Fibroblast of villous mesenchyme (primary cell): ENCODE results near the gene CCBE1. TPM values are rescaled to one million over a fixed set of nuclear protein-coding genes. Genes with fewer than 3 reads are reported as not detected.
"Not testable (repeated sequence)": the region's sequence is repeated elsewhere in the genome, so short reads cannot be mapped to it uniquely, and the experiment has no call there.

Experiments
- DNase-seq: peaks from one replicate; pipeline ENCODE4 v3.0.0-alpha.2; 2010; ENCODE audit warnings: low read depth
- H3K4me3 ChIP-seq: 2 replicates; pipeline ENCODE4 v1.5.1; 2011; ENCODE audit warnings: low read depth, mild to moderate bottlenecking, low read length
- total RNA-seq: library from RNA; depleted of rRNA; stranded (reverse); fragments of >200 nt; gene quantifications from 2 replicates; pipeline ENCODE4 v1.2.3, GENCODE V29; 2012
- TF ChIP-seq, protein P1 (sequence below): IDR thresholded peaks from 2 replicates; pipeline ENCODE4 v1.5.1; 2012; ENCODE audit warnings: low read depth, mild to moderate bottlenecking, low read length; ENCODE audit not compliant: insufficient read depth

CCBE1 gene
- total RNA-seq: 7.4 and 10.4 TPM in 2 replicates

DNA sequence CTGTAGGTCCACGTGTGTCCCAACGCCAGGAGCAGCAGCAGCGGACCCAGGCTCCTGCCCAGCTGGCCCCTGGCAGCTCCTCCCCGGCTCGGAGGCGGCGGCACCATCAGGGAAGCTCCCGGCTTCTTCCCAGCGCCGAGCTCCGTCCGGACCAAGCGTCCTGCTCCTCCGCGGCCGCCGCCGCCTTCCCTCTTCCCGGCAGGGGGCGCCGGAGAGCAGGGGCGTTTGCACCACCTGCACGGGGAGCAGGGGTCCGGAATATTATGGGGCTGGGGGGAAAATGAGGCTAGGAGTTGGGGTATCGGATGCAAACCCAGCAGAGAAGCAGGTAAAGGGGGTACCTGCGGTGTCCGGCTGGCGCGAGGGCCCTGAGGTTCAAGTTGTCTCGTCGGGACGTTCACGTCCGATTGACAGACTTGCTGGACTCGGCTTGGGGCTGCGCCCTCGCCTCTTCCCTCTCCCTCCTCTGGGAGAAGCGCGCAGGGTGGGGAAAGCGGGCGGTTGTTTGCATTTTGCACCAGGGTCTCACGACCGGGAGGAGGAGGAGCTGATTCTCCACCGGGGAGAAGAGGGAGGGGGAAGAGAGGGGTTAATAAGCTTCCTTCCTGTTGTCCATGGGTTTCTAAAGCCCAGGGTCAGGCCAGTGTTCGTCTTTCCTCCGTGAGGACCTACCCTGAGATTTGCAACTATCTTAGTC lies at the start of gene CCBE1:
TSS of gene CCBE1 (minus strand) at position 188 of the 697 bp plus-strand sequence.
- peak; percentile 76 for DNase-seq
- TF ChIP-seq, protein P1, sequence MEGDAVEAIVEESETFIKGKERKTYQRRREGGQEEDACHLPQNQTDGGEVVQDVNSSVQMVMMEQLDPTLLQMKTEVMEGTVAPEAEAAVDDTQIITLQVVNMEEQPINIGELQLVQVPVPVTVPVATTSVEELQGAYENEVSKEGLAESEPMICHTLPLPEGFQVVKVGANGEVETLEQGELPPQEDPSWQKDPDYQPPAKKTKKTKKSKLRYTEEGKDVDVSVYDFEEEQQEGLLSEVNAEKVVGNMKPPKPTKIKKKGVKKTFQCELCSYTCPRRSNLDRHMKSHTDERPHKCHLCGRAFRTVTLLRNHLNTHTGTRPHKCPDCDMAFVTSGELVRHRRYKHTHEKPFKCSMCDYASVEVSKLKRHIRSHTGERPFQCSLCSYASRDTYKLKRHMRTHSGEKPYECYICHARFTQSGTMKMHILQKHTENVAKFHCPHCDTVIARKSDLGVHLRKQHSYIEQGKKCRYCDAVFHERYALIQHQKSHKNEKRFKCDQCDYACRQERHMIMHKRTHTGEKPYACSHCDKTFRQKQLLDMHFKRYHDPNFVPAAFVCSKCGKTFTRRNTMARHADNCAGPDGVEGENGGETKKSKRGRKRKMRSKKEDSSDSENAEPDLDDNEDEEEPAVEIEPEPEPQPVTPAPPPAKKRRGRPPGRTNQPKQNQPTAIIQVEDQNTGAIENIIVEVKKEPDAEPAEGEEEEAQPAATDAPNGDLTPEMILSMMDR: peak; percentile 96
- peak within 1 kb of the TSS; percentile 82 for H3K4me3 ChIP-seq

DNA sequence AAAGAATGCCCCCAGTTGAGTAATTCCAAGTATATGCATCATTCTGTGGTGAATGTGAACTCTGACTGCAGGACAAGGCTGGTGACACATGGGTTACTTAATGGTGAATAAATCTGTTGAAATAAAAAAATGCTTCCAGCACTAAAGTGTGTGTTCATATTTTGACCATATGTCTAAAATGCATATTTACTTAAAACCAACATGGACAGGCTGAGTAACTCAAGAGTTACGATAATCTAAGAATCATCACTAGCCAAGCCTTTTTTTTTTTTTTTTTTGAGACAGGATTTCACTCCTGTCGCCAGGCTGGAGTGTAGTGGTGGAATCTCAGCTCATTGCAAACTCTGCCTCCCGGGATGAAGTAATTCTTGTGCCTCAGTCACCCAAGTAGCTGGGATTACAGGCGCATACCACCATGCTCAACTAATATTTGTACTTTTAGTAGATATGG lies 47.1 kb upstream of the CCBE1 start:
- DNase-seq: peak; percentile 86
- no peak overlapping the region for H3K4me3 ChIP-seq
- TF ChIP-seq, protein P1: no peak

DNA sequence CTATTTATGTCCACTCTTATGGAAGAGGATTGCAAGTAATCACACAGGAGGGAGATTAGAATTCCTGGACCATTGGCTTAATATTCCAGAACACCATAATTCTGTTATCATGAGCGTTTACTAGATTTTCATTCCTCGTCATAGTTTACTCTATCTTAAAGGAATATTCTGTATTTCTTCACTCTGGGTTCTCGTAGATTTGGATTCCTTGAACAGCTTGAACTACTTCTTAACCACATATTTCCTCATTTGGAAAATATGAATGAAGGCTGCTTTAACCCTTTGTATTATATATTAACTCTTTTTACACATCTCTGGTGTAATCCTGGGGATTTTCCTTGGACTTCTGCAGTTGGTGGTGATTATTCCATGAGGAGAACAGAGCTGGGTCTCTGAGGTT lies 46.3 kb upstream of the CCBE1 start:
- TF ChIP-seq, protein P1: no peak
- H3K4me3 ChIP-seq: no peak overlapping the region
- DNase-seq: peak; percentile 85

DNA sequence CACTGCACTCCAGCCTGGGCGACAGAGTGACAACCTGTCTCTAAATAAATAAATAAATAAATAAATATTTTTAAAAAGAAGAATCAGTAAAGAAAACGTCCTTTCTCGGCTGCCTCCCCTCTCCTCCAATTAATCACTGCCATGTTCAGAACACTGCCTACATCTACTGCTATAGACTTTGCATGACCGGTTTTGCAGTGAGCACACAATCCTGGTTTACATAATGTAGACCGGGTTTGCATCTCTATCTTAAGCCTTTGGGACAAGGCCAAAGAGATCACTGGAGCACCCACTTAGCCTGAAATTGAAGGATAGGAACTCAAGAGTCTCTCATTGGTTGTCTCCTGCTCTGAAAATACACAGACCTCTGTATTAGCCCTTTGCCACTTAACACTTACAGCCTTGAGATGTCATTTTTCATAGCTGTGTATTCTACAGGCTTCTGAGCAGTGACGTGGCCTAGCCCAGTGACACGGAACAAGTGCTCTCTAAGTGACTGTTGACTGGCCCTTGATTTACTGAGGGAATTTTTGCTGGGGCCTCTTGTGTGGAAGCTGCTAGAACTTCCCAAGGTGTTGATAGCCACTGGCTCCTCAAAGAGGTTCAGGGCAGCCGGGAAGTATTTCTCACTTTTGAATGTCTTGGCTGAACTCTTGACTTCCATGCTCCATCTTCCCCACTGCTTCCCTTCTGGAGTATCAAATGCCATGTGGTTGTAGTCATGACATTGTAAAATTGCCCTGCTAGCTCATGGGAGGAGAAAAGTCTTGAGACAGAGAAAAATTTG lies 45.3 kb upstream of the CCBE1 start:
- TF ChIP-seq, protein P1: no peak
- H3K4me3 ChIP-seq: no peak overlapping the region
- no peak for DNase-seq

DNA sequence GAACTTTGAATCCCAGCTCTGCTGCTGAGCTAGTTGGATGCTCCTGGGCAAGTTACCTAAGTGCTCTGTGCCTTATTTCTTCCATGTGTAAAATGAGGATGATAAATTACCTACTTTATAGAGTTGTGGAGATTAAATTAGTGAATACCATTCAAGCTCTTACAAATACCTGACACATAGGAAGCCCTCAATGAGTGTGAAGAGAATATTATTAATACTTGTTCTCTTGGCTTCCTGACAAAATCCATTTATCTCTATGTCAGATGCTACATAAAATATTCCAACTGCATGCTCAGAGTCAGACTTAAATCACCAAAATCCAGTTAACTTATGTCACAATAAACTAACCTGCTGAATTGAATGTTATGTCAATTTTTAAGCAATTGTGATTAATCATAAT lies 42.9 kb upstream of the CCBE1 start:
- no peak for DNase-seq
- TF ChIP-seq, protein P1: no peak
- H3K4me3 ChIP-seq: no peak overlapping the region

DNA sequence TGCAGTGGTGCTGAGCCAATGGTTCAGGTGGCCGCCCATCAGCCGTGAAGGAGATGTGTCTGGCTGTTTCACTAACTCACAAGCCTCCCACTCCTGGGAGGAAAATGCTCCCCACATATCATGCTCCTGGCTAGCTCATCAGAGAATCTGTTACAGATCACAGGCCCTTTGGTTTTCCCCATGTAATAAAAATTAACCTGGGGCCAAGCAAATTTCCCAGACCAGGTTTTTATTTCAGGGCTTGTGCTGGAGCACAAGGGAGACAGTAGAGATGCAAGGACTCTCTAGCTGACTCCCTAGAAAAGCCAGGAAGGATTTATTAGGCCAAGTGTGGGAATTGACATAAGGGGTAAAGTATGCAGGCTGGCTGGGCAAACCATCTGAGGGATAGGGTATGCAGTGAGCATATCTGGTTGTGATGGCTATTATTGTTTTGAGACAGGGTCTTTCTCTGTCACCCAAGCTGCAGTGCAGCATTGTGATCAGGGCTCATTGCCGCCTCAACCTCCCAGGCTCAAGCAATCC lies 40.6 kb upstream of the CCBE1 start:
- TF ChIP-seq, protein P1: no peak
- no peak overlapping the region for H3K4me3 ChIP-seq
- DNase-seq: no peak

DNA sequence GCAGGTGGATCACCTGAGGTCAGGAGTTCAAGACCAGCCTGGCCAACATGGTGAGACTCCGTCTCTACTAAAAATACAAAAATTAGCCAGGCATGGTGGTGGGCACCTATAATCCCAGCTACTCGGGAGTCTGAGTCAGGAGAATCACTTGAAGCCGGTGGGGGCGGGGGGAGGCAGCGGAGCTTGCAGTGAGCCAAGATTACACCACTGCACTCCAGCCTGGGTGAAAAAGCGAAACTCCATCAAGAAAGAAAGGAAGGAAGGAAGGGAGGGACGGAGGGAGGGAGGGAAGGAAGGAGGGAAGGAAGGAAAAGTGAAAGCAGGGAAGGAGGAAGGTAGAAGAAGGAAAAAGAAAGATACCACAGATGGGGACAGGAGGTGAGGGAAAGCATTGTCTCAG lies 40.1 kb upstream of the CCBE1 start:
- DNase-seq, H3K4me3 ChIP-seq: not testable (repeated sequence)
